ENCODE measurements around the gene SMOC1.

The SMOC1 gene

DNA sequence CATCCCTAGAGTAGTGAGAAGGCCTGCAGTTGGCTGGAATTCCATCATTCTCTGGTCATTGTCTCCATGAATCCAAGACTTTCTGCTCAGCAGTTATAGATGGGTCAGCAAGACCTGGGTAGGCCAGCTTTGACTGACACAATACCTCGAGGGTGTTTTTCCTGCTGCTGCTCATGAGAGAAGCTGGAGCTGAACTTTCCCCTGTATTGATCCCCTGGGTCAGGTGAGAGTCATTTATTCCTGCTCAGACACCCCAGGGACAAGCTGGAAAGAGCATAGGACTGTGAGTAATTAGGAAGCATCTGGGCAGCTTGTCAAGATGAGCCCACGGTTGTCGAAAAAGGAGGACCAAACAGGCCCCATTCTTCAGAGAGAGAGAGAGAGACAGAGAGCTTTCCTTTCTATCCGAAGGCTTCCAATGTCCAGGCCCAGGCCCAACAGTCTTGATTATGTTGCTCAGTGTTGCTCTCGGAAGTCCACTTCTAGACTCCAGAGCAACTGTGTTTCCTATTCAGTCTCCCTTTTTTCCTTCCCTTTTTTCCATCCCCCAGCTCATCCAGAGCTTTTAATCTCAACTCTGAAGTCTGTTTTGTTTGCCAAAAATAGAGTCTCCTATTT is 178.4 kb downstream of the SMOC1 start:
- Histone ChIP-seq H3K4me1 (ENCODE audit: control insufficient read depth, insufficient read depth, low read length) (no peaks in the 10 kb centered on the region), H3K4me2 (ENCODE audit: low read length) (no peak overlapping the region), H3K9ac (ENCODE audit: low read depth, low read length) (no peak overlapping the region), H3K4me3 (ENCODE audit: low read length) (no peak overlapping the region), H3K9me3 (replicated peaks; ENCODE audit: low read length) (no peaks in the 10 kb centered on the region), H3K27me3 (ENCODE audit: control insufficient read depth, insufficient read depth, low read length) (no peaks in the 10 kb centered on the region), H3K36me3 (ENCODE audit: insufficient read depth, low read length) (no peaks in the 10 kb centered on the region)

DNA sequence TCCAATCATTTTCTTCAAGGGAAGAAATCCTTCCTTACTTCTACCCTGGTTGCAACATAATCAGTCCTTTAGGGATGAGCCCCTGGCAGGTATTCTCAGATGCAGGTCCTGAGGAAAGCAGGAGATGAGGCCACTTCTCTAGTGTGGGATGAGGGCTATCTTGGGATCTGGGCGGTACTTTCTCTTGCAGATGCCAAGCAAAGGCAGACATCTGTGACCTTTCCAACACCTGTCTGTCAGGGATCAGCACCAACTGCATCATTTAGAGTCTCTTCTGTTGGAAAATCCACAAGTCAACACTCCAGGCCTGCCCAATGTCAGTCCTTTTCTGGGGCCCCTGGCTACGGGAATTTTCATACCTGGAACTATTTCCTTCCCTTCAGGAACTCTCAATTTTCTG is 180.3 kb downstream of the SMOC1 start:
- no peaks in the 10 kb centered on the region for H3K9me3 ChIP-seq (replicated peaks; ENCODE audit: low read length)
- H3K4me3 ChIP-seq (ENCODE audit: low read length): no peak overlapping the region
- no peak overlapping the region for H3K9ac ChIP-seq (ENCODE audit: low read depth, low read length)
- peaks cover 2% of the 10 kb centered on the region for H3K27me3 ChIP-seq (ENCODE audit: control insufficient read depth, insufficient read depth, low read length)
- no peaks in the 10 kb centered on the region for H3K4me1 ChIP-seq (ENCODE audit: control insufficient read depth, insufficient read depth, low read length)
- H3K36me3 ChIP-seq (ENCODE audit: insufficient read depth, low read length): no peaks in the 10 kb centered on the region
- no peak overlapping the region for H3K4me2 ChIP-seq (ENCODE audit: low read length)

DNA sequence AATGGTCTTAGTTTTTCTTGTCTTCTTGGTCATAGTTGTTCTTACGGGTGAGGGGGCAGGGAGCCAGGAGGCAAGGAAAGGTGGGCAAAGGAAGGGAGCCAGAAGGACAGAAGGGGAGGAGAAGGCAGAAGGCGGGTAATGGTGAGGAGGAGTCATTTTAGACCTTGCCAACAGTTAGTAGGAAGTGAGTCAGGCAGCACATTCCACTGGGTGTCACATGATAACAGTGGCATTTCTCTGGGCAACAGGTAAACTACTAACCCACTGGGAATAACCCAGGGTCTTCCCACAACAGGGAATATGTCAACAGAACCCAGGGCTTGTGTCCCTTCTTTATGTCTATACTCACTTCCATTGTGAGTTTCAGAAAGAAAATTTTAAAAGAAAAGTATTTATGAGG is 181.9 kb downstream of the SMOC1 start:
- Histone ChIP-seq H3K4me2 (ENCODE audit: low read length) (no peak overlapping the region), H3K9me3 (replicated peaks; ENCODE audit: low read length) (no peaks in the 10 kb centered on the region), H3K4me1 (ENCODE audit: control insufficient read depth, insufficient read depth, low read length) (no peaks in the 10 kb centered on the region), H3K27me3 (ENCODE audit: control insufficient read depth, insufficient read depth, low read length) (peaks cover 2% of the 10 kb centered on the region), H3K9ac (ENCODE audit: low read depth, low read length) (no peak overlapping the region), H3K4me3 (ENCODE audit: low read length) (no peak overlapping the region), H3K36me3 (ENCODE audit: insufficient read depth, low read length) (no peaks in the 10 kb centered on the region)

DNA sequence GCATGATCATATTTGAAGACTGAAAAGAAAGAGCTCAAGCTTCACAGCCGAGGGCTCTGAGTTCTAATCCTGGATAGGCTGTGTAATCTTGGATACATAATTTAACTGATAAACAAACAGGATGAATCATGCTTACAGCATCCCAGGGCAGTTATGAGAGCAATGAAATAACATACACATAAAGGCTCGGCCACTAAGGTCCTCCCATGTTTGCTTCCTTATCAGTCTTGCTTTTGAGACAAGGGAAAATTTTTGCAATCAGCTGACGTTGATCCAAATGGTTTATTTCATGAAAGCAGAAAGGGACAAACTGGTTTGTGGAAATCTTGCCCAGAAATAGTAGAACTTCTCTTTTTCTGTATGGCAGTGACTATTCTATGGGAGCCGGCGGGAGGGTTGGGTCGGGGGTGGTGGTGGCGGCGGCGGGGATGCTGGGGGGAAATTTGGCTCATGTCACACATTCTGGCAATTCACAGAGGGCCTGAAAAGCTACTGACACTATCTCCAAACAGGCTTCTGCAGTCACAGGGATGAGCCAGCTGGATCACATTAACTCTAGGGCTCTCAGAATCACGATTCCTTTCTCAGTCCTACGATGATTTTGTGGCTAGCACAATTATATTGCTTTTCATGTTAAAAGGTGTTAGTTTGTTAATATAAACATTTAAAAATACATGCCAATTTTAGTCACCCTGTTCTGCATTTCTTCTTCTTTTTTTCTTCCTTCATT is 185.1 kb downstream of the SMOC1 start:
- H3K9me3 ChIP-seq (replicated peaks; ENCODE audit: low read length): no peaks in the 10 kb centered on the region
- H3K4me3 ChIP-seq (ENCODE audit: low read length): no peak overlapping the region
- H3K9ac ChIP-seq (ENCODE audit: low read depth, low read length): no peak overlapping the region
- no peaks in the 10 kb centered on the region for H3K4me1 ChIP-seq (ENCODE audit: control insufficient read depth, insufficient read depth, low read length)
- H3K4me2 ChIP-seq (ENCODE audit: low read length): no peak overlapping the region
- H3K36me3 ChIP-seq (ENCODE audit: insufficient read depth, low read length): no peaks in the 10 kb centered on the region
- peaks cover 2% of the 10 kb centered on the region for H3K27me3 ChIP-seq (ENCODE audit: control insufficient read depth, insufficient read depth, low read length)

DNA sequence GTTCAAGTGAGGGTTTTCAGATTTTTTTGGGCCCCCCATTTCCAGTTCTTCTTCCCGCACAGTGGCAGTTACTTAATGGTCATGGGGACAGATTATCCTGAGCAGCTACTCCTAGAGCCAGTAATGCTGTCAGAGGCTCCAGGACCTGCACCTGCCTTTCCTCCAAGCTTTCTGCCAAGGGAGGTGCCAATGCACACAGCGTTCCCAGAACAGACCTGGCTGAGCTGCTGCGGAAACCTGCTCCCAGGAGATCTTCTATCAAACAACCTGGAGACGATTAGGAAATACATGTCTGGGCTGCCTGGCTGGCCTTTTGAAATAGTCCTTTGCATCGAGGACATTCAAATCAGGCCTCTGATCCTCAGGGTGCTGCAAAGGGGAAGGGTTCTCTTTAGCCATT is 188.6 kb downstream of the SMOC1 start:
- peaks cover 8% of the 10 kb centered on the region for H3K27me3 ChIP-seq (ENCODE audit: control insufficient read depth, insufficient read depth, low read length)

DNA sequence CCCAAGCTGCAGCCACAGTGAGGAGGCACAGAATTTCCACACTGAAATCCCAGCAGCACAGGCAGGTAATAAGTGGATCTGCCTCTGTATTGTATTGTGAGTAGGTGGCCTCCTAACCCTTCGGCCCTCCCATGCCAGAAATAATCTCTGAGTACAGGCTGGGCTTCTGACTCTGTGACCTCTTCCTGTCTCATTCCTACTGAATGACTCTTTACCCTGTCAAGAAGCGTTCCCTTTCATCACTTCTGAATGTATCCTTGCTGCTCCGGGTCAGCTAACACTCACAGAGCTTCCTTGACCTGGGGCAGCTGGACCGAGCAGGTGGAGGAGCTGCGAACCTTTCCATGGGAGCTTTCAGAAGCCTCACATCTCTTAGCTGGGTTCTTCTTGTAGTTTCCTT is 190.0 kb downstream of the SMOC1 start:
- no peak overlapping the region for H3K4me3 ChIP-seq (ENCODE audit: low read length)
- H3K9ac ChIP-seq (ENCODE audit: low read depth, low read length): no peak overlapping the region

More for the DNA sequence above, 188.6 kb downstream of the SMOC1 start:
- Histone ChIP-seq H3K9me3 (replicated peaks; ENCODE audit: low read length) (no peaks in the 10 kb centered on the region), H3K4me3 (ENCODE audit: low read length) (no peak overlapping the region), H3K4me2 (ENCODE audit: low read length) (no peak overlapping the region), H3K36me3 (ENCODE audit: insufficient read depth, low read length) (no peaks in the 10 kb centered on the region), H3K4me1 (ENCODE audit: control insufficient read depth, insufficient read depth, low read length) (no peaks in the 10 kb centered on the region), H3K9ac (ENCODE audit: low read depth, low read length) (no peak overlapping the region)

DNA sequence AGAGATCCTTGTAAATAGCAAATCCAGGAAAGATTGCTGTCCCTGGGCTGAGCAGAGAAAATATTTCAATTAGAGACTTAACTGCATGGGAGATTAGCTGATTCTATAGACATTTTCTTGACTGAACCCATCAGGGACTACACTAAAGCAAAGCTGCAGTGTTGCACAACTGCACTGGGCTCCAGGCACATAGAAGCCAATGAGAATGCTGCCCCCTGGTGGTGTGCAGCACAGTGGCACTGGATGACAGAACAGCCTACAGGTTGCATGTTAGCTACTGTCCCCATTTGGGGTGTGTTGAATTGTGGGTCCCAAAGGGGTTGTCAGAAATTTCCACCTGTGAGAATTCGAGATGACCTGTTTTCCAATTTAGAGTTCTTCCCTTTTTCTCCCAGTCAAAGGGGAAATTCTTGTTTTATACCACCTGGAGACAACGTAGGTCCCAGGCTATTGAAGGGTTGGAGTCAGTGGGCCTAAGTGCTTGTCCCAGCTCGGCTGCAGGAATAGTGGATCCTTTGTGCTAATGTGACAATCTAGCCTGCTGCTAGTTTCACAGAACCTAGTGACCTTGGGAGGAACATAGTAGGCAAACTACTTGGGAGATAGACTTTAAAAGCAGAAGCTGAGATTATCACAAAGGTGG is 194.8 kb downstream of the SMOC1 start:
- H3K4me2 ChIP-seq (ENCODE audit: low read length): no peak overlapping the region
- no peak overlapping the region for H3K4me3 ChIP-seq (ENCODE audit: low read length)
- peaks cover 7% of the 10 kb centered on the region for H3K27me3 ChIP-seq (ENCODE audit: control insufficient read depth, insufficient read depth, low read length)
- H3K36me3 ChIP-seq (ENCODE audit: insufficient read depth, low read length): no peaks in the 10 kb centered on the region
- H3K4me1 ChIP-seq (ENCODE audit: control insufficient read depth, insufficient read depth, low read length): no peaks in the 10 kb centered on the region
- no peaks in the 10 kb centered on the region for H3K9me3 ChIP-seq (replicated peaks; ENCODE audit: low read length)
- no peak overlapping the region for H3K9ac ChIP-seq (ENCODE audit: low read depth, low read length)

More for the DNA sequence above, 190.0 kb downstream of the SMOC1 start:
- no peaks in the 10 kb centered on the region for H3K36me3 ChIP-seq (ENCODE audit: insufficient read depth, low read length)
- peaks cover 7% of the 10 kb centered on the region for H3K27me3 ChIP-seq (ENCODE audit: control insufficient read depth, insufficient read depth, low read length)
- H3K4me1 ChIP-seq (ENCODE audit: control insufficient read depth, insufficient read depth, low read length): no peaks in the 10 kb centered on the region
- H3K9me3 ChIP-seq (replicated peaks; ENCODE audit: low read length): no peaks in the 10 kb centered on the region
- H3K4me2 ChIP-seq (ENCODE audit: low read length): no peak overlapping the region

DNA sequence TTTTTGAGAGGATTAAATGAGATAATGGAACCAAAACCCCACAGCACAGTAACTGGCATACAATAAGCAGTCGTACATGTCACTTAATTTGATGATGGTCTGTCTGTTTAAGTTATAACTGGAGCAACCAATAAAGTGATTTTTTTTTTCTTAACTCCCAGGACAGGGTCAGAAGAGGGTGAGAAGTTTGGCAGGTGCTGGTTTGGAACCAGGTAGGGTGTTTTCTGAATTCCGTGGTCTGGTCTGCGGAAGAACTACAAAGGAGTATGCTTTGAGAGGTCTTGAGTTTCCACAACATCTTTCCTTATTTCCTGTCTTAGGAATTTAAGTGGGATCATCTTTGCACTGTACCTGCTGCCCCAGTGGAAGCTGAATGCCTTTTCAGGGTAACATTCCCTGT is 197.8 kb downstream of the SMOC1 start:
- peaks cover 2% of the 10 kb centered on the region for H3K27me3 ChIP-seq (ENCODE audit: control insufficient read depth, insufficient read depth, low read length)
- no peak overlapping the region for H3K9ac ChIP-seq (ENCODE audit: low read depth, low read length)
- no peak overlapping the region for H3K4me3 ChIP-seq (ENCODE audit: low read length)
- no peak overlapping the region for H3K4me2 ChIP-seq (ENCODE audit: low read length)
- H3K36me3 ChIP-seq (ENCODE audit: insufficient read depth, low read length): no peaks in the 10 kb centered on the region
- no peaks in the 10 kb centered on the region for H3K9me3 ChIP-seq (replicated peaks; ENCODE audit: low read length)
- H3K4me1 ChIP-seq (ENCODE audit: control insufficient read depth, insufficient read depth, low read length): no peaks in the 10 kb centered on the region

DNA sequence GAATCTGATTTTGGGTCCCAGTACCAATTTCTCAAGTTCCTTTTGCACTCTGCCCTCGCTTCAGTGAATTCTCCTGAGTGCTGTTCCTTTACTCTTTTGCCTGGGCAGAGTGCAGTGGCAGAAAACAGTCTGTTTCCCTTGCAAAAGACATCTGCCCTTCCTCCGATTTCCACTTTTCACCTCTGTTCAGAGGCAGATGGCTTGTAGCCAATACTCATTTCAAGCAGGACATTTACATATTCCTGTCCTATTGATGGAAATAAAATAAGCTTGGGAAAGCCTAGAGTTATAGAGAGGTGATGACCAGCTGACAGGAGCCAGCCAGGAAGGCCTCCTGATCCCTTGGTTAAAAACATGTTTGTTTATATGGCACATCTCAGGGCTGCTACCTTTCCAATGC is 198.5 kb downstream of the SMOC1 start:
- Histone ChIP-seq H3K4me3 (ENCODE audit: low read length) (no peak overlapping the region), H3K9me3 (replicated peaks; ENCODE audit: low read length) (no peaks in the 10 kb centered on the region), H3K27me3 (ENCODE audit: control insufficient read depth, insufficient read depth, low read length) (no peaks in the 10 kb centered on the region), H3K36me3 (ENCODE audit: insufficient read depth, low read length) (no peaks in the 10 kb centered on the region), H3K4me2 (ENCODE audit: low read length) (no peak overlapping the region), H3K9ac (ENCODE audit: low read depth, low read length) (no peak overlapping the region), H3K4me1 (ENCODE audit: control insufficient read depth, insufficient read depth, low read length) (no peaks in the 10 kb centered on the region)

DNA sequence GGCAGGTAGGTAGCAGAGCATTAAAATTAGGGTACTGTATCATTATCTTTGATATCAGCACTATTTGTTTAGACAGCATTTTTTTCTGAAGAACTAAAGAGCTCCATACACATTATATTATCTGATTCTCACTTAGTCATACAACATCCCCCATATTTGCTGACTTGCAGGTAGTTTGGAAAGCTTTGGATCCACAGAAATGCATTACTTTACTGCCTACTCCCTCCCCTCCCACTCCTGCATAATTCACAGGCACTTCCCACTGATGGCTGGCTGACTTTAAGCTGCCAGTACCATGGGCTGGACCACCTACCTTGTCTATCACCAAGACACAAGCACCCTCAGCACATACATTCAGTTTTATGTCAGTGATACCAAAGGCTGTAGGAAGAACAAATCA is 199.1 kb downstream of the SMOC1 start:
- Histone ChIP-seq H3K9me3 (replicated peaks; ENCODE audit: low read length) (no peaks in the 10 kb centered on the region), H3K9ac (ENCODE audit: low read depth, low read length) (no peak overlapping the region), H3K36me3 (ENCODE audit: insufficient read depth, low read length) (no peaks in the 10 kb centered on the region), H3K27me3 (ENCODE audit: control insufficient read depth, insufficient read depth, low read length) (no peaks in the 10 kb centered on the region), H3K4me2 (ENCODE audit: low read length) (no peak overlapping the region), H3K4me3 (ENCODE audit: low read length) (no peak overlapping the region), H3K4me1 (ENCODE audit: control insufficient read depth, insufficient read depth, low read length) (no peaks in the 10 kb centered on the region)

DNA sequence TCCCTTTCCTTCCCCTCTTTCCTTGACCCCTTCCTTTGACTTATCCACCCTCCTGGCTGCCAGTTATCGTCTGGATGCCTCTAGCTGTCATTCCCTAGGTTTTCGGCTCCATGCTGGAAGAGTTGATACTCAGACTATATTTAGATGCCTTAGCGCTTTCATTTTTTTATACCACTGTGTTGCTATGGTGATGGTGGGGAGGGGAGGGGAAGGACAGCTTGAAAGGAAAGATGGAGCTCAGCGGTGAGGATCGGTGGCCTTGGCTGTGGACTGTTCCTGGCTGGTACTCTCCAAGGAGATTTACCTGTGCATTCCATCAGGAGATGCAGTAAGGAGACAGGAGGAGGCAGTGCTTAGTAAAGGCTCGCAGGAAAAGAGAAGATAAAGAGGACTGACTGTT is 200.9 kb downstream of the SMOC1 start:
- Histone ChIP-seq H3K9ac (ENCODE audit: low read depth, low read length) (no peak overlapping the region), H3K27me3 (ENCODE audit: control insufficient read depth, insufficient read depth, low read length) (peaks cover 5% of the 10 kb centered on the region), H3K4me2 (ENCODE audit: low read length) (no peak overlapping the region), H3K4me3 (ENCODE audit: low read length) (no peak overlapping the region), H3K4me1 (ENCODE audit: control insufficient read depth, insufficient read depth, low read length) (no peaks in the 10 kb centered on the region), H3K36me3 (ENCODE audit: insufficient read depth, low read length) (no peaks in the 10 kb centered on the region), H3K9me3 (replicated peaks; ENCODE audit: low read length) (no peaks in the 10 kb centered on the region)

Data from skeletal muscle satellite cell (primary cell).